WERI-Rb-1 (cell line): Measurements from ENCODE around the gene C1orf50.

Source experiments
- DNase-seq: peaks from one replicate; pipeline ENCODE4 v3.0.0-alpha.2; 2020
- H3K27ac ChIP-seq: fragments of 250-450 bp; sonication (Bioruptor Pico); 2 replicates; pipeline ENCODE4 v1.5.1; 2020; ENCODE audit warnings: mild to moderate bottlenecking, moderate library complexity
- H3K27me3 ChIP-seq: fragments of 250-450 bp; sonication (Bioruptor Pico); 2 replicates; pipeline ENCODE4 v1.5.1; 2021; ENCODE audit warnings: mild to moderate bottlenecking, low read depth, moderate library complexity; ENCODE audit not compliant: insufficient read depth, severe bottlenecking
- H3K36me3 ChIP-seq: fragments of 250-450 bp; sonication (Bioruptor Pico); 2 replicates; pipeline ENCODE4 v1.5.1; 2020; ENCODE audit warnings: mild to moderate bottlenecking, moderate library complexity
- H3K4me3 ChIP-seq: 2 replicates; pipeline ENCODE4 v1.5.1; 2011; ENCODE audit warnings: low read depth, mild to moderate bottlenecking, control low read depth, low read length
- H3K9me3 ChIP-seq: fragments of 250-450 bp; sonication (Bioruptor Pico); 2 replicates; pipeline ENCODE4 v1.5.1; 2021; ENCODE audit warnings: mild to moderate bottlenecking, moderate library complexity; ENCODE audit not compliant: severe bottlenecking
- TF ChIP-seq, protein P1 (sequence below): IDR thresholded peaks from 2 replicates; pipeline ENCODE4 v1.5.1; 2011; ENCODE audit warnings: low read depth, mild to moderate bottlenecking, control low read depth, inconsistent platforms, low read length

Gene C1orf50

DNA sequence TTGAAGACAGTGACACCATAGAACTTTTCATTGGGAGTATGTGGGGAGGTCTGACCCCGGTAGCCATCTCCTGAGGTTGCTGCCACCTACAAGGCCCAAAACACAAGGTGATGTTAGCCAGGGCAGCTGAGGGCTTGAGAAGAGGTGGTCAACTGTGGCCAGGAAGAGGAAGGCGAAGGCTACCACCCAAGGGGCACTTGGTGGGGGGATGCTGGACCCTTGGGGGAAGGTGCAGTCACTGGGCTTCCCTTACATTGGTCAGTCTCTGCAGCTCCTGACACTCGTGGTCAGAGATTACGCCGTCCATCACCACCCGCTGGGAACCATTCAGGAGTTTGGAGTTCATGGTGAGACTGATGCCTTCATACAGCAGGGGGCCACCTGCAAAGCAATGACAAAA, 14.8 kb upstream of the C1orf50 start:
- peak overlapping the region; percentile 61 for H3K27ac ChIP-seq
- H3K4me3 ChIP-seq = no peak overlapping the region
- H3K27me3 ChIP-seq = no peaks in the 10 kb centered on the region
- no peak for DNase-seq
- H3K9me3 ChIP-seq = no peaks in the 10 kb centered on the region
- peaks cover 69% of the 10 kb centered on the region for H3K36me3 ChIP-seq
- TF ChIP-seq, protein P1, sequence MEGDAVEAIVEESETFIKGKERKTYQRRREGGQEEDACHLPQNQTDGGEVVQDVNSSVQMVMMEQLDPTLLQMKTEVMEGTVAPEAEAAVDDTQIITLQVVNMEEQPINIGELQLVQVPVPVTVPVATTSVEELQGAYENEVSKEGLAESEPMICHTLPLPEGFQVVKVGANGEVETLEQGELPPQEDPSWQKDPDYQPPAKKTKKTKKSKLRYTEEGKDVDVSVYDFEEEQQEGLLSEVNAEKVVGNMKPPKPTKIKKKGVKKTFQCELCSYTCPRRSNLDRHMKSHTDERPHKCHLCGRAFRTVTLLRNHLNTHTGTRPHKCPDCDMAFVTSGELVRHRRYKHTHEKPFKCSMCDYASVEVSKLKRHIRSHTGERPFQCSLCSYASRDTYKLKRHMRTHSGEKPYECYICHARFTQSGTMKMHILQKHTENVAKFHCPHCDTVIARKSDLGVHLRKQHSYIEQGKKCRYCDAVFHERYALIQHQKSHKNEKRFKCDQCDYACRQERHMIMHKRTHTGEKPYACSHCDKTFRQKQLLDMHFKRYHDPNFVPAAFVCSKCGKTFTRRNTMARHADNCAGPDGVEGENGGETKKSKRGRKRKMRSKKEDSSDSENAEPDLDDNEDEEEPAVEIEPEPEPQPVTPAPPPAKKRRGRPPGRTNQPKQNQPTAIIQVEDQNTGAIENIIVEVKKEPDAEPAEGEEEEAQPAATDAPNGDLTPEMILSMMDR = no peak

DNA sequence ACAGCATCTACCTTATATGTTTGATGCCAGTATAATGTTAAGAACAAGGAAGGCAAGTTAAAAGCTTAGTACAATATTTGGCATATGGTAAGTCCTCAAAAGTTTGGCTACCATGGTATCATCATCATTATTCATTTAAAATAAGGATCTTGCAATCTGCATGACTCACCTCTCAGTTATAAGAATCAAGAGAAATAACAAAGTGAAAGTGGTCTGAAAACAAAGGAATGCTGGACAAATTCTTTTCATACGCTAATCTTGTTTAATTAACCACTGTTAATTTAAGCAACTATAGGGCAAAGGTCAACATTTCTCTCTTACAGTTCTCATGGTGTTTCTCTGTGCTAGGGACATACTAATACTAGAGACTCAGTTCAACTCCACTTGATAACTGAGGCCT, 14.0 kb upstream of the C1orf50 start:
- H3K27ac ChIP-seq = no peak overlapping the region
- H3K9me3 ChIP-seq = no peaks in the 10 kb centered on the region
- no peaks in the 10 kb centered on the region for H3K27me3 ChIP-seq
- DNase-seq = no peak
- H3K36me3 ChIP-seq = peaks cover 69% of the 10 kb centered on the region
- TF ChIP-seq, protein P1 = no peak
- no peak overlapping the region for H3K4me3 ChIP-seq

DNA sequence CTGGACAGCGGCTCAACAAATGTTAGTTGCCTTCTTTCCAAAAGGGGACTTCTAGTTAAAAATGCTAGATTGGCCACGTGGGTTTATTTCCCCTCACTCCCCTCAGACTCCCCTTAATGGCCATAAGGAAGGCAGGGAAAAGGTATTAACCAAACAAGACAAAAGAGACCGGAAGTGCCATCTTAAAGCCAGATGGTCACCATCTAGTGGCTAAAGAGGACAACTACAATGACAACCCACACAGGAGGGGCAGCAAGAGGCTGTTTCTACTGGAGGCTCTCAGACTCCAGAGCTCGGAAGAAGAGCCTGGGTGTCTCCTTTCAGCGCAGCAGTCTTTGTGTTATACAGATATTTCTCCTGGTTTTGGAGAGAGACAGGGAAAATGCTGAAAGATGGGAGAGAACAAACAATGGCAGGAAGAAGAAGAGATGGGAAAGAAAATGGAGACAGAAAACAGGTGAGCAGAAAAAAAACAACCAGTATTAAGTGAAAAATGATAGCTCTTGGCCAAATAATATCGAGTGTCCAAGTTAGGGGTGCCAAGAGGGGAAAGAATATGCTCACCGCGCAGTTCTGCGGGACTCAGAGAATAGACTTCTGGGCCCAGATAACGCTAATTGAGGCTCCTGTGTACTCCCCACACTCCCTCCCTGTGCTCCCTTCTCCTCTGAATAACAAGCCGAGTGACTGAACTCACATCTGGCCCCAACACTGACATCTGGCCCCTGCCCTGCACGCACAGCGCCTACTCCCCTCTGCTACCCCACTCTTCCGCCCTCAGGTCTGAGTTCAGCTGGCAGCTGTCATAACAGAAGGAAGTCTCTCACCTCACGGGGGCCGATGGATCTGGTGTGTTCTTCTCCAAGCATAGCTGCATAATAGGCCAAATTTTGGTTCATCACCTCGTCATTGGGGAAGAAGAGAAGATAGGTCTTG, 9.8 kb upstream of the C1orf50 start:
- H3K36me3 ChIP-seq = peaks cover 64% of the 10 kb centered on the region
- TF ChIP-seq, protein P1 = peak; percentile 83
- H3K27me3 ChIP-seq = no peaks in the 10 kb centered on the region
- DNase-seq = peak; percentile 63
- H3K9me3 ChIP-seq = no peaks in the 10 kb centered on the region
- H3K27ac ChIP-seq = peak overlapping the region; percentile 85
- no peak overlapping the region for H3K4me3 ChIP-seq

GRCh38 chr1:42757892-42758275, 9.2 kb upstream of the C1orf50 start:
- TF ChIP-seq, protein P1 = no peak
- Histone ChIP-seq H3K27ac (no peak overlapping the region; the same call in 1 of the 2 replicates), H3K4me3 (no peak overlapping the region), H3K9me3 (no peaks in the 10 kb centered on the region), H3K36me3 (peaks cover 57% of the 10 kb centered on the region), H3K27me3 (no peaks in the 10 kb centered on the region)
- DNase-seq = no peak

DNA sequence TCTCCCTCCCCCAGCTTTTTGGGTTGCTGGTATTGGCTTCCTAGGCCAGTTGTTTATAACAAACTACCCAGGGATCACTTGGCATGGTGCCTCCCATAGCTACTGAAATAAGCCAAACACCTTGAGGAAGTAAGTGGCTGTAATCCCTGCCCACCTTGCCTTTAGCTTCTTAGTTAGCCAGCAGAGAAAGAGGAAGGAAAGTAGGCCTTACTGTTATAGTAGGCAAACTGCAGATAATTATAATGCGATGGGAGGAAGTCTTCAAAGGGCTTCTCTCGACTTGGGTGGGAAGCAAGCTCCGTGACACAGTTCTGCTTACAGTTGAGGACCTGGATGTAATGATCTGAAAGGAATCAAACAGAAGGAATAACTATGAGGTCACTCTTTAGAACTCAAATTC, 8.4 kb upstream of the C1orf50 start:
- H3K36me3 ChIP-seq = peaks cover 50% of the 10 kb centered on the region
- no peaks in the 10 kb centered on the region for H3K27me3 ChIP-seq
- TF ChIP-seq, protein P1 = no peak
- no peaks in the 10 kb centered on the region for H3K9me3 ChIP-seq
- no peak overlapping the region for H3K27ac ChIP-seq
- no peak for DNase-seq
- H3K4me3 ChIP-seq = no peak overlapping the region

GRCh38 chr1:42759114-42759513, 7.9 kb upstream of the C1orf50 start:
- no peaks in the 10 kb centered on the region for H3K9me3 ChIP-seq
- no peak overlapping the region for H3K27ac ChIP-seq
- TF ChIP-seq, protein P1 = 0 out of 2 replicates have a peak, but pooled peaks have one; percentile 18
- no peaks in the 10 kb centered on the region for H3K27me3 ChIP-seq
- DNase-seq = no peak
- H3K36me3 ChIP-seq = peaks cover 45% of the 10 kb centered on the region
- H3K4me3 ChIP-seq = no peak overlapping the region
